Measurements from ENCODE around the gene ZNF212.

ZNF212 gene

GRCh38 chr7:149285603-149286002 lies 46.2 kb downstream of the ZNF212 start:
- peak; percentile 58 for DNase-seq (ENCODE audit: low spot score)

GRCh38 chr7:149286811-149287400 lies 47.5 kb downstream of the ZNF212 start:
- DNase-seq (ENCODE audit: low spot score), result no peak

- no peak for DNase-seq (ENCODE audit: low spot score)
Measured at GRCh38 chr7:149287622-149288021, 48.2 kb downstream of the ZNF212 start.

GRCh38 chr7:149289262-149289661 lies 49.8 kb downstream of the ZNF212 start:
- no peak for DNase-seq (ENCODE audit: low spot score)

- DNase-seq (ENCODE audit: low spot score), result no peak
Measured at GRCh38 chr7:149289856-149290255, 50.4 kb downstream of the ZNF212 start.

GRCh38 chr7:149291036-149291780 lies 51.8 kb downstream of the ZNF212 start:
- DNase-seq (ENCODE audit: low spot score), result no peak

GRCh38 chr7:149291781-149292461 lies 52.5 kb downstream of the ZNF212 start:
- DNase-seq (ENCODE audit: low spot score), result no peak

GRCh38 chr7:149292462-149292823 lies 53.0 kb downstream of the ZNF212 start:
- no peak for DNase-seq (ENCODE audit: low spot score)

GRCh38 chr7:149293338-149293737 lies 53.9 kb downstream of the ZNF212 start:
- no peak for DNase-seq (ENCODE audit: low spot score)

- no peak for DNase-seq (ENCODE audit: low spot score)
Measured at GRCh38 chr7:149293946-149294633, 54.6 kb downstream of the ZNF212 start.

- no peak for DNase-seq (ENCODE audit: low spot score)
Measured at GRCh38 chr7:149294634-149295480, 55.4 kb downstream of the ZNF212 start.

- no peak for DNase-seq (ENCODE audit: low spot score)
Measured at GRCh38 chr7:149295481-149295850, 56.0 kb downstream of the ZNF212 start.

- no peak for DNase-seq (ENCODE audit: low spot score)
Measured at GRCh38 chr7:149296368-149296767, 56.9 kb downstream of the ZNF212 start.

GRCh38 chr7:149297034-149297755 lies 57.7 kb downstream of the ZNF212 start:
- DNase-seq (ENCODE audit: low spot score), result no peak

GRCh38 chr7:149300620-149301285 lies 61.3 kb downstream of the ZNF212 start:
- DNase-seq (ENCODE audit: low spot score), result no peak

GRCh38 chr7:149302222-149302621 lies 62.8 kb downstream of the ZNF212 start:
- no peak for DNase-seq (ENCODE audit: low spot score)

GRCh38 chr7:149302865-149303264 lies 63.4 kb downstream of the ZNF212 start:
- DNase-seq (ENCODE audit: low spot score), result no peak

- DNase-seq (ENCODE audit: low spot score), result no peak
Measured at GRCh38 chr7:149304006-149304405, 64.6 kb downstream of the ZNF212 start.
